NCI-H2081 (cell line): Measurements from ENCODE around the gene IGIP.
A peak's percentile ranks its signal among the peaks of the same experiment; 100 is the strongest.
"Not testable (repeated sequence)": the region's sequence is repeated elsewhere in the genome, so short reads cannot be mapped to it uniquely, and the experiment has no call there.

Experiments
- DNase-seq, 2 experiments: peaks; one replicate each; lab custom pipeline; 2025; lab: John Stamatoyannopoulos, UW

IGIP gene

GRCh38 chr5:140142856-140143255, 17.1 kb downstream of the IGIP start:
- no peak for DNase-seq

GRCh38 chr5:140143521-140144258, 18.0 kb downstream of the IGIP start:
- no peak for DNase-seq

- DNase-seq = no peak
Observed at GRCh38 chr5:140145256-140145655, 19.5 kb downstream of the IGIP start.

- no peak for DNase-seq
Observed at GRCh38 chr5:140145818-140146522, 20.2 kb downstream of the IGIP start.

- DNase-seq = no peak
Observed at GRCh38 chr5:140146523-140146842, 20.7 kb downstream of the IGIP start.

- DNase-seq = no peak
Observed at GRCh38 chr5:140147460-140147859, 21.7 kb downstream of the IGIP start.

- no peak for DNase-seq
Observed at GRCh38 chr5:140148508-140148907, 22.8 kb downstream of the IGIP start.

- DNase-seq = no peak
Observed at GRCh38 chr5:140150201-140150600, 24.5 kb downstream of the IGIP start.

GRCh38 chr5:140151144-140152021, 25.6 kb downstream of the IGIP start:
- DNase-seq = no peak

- DNase-seq = no peak
Observed at GRCh38 chr5:140152022-140152999, 26.6 kb downstream of the IGIP start.

- DNase-seq = no peak
Observed at GRCh38 chr5:140153255-140153654, 27.5 kb downstream of the IGIP start.

GRCh38 chr5:140153905-140154304, 28.2 kb downstream of the IGIP start:
- DNase-seq = no peak

- DNase-seq = not testable (repeated sequence)
Observed at GRCh38 chr5:140154710-140155381, 29.1 kb downstream of the IGIP start.

GRCh38 chr5:140157032-140157781, 31.5 kb downstream of the IGIP start:
- peak; percentile 70 to 81 for DNase-seq

- no peak for DNase-seq
Observed at GRCh38 chr5:140159014-140159927, 33.5 kb downstream of the IGIP start.

GRCh38 chr5:140162275-140162674, 36.5 kb downstream of the IGIP start:
- DNase-seq = no peak

GRCh38 chr5:140162781-140163180, 37.0 kb downstream of the IGIP start:
- no peak for DNase-seq

- DNase-seq = no peak
Observed at GRCh38 chr5:140165101-140165922, 39.6 kb downstream of the IGIP start.
